HG03103 (cell line): Measurements from ENCODE around the gene MPP3.
"Not testable (repeated sequence)": the region's sequence is repeated elsewhere in the genome, so short reads cannot be mapped to it uniquely, and the experiment has no call there.

Experiments
- ATAC-seq: cut with Tn5 transposase; IDR thresholded peaks from one replicate; pipeline ENCODE4 v1.9.1; 2021; ENCODE audit warnings: low read depth; ENCODE audit not compliant: unreplicated experiment

Gene MPP3

DNA sequence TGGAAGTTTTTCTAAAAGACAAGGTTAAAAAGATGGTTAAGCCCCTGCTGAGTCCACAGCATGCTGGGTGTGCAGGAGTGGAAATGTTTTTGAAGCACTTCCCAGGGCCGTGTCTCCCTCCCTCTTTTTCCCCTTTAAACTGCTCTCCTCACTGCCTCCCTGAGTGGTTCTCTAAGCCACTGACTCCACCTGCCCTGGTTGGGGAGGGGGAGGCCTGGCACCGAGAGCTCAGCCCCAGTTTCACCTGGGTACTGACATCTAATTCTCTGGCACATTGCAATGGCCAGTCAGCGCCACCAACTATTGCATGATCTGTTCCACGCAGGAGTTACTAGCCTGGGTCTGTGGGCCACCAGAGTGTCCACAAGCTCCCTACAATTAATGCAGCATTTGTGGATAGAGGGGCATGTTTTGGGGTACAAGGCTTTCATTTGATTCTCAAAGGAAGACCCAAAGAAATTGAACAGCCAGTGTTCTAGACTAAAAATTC lies 22.7 kb downstream of the MPP3 start:
- no peak for ATAC-seq

DNA sequence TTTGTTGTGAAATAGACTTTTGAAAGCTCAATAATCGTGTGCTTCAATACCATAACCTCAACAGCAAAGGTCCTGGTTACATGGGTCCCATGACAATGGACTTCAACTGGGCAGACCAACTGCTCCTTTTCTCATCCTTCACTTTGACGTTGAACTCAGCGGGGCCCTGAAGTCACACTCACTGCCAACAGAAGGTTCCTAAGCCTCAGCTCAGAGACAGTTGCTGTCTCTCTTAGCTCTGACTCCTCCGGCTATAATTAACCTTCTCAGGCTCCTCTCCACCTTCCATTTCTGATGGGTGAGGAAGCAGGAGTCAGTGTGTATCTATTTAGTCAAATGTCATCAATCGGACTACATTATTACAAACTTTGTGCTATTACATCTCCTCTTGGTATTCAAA lies 23.8 kb downstream of the MPP3 start:
- ATAC-seq, result no peak

DNA sequence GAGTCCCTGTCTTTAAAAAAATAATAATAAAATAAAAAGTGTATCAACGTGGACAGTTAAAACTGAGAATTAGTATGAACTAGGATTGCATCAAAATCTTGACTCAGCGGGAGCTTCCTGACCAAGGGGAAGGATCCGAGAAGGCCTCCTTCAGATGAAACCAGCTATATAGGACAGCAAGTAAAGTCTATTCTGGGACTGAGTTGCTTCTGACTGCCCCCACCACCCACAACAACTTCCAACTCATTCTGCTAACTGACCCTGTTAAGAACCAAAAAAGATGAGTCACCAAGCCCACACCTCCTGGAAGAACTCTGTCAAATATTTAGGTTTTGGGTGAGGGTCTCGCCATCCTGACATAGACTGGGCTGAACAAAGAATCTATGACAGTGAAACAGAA lies 24.9 kb downstream of the MPP3 start:
- ATAC-seq, result no peak

DNA sequence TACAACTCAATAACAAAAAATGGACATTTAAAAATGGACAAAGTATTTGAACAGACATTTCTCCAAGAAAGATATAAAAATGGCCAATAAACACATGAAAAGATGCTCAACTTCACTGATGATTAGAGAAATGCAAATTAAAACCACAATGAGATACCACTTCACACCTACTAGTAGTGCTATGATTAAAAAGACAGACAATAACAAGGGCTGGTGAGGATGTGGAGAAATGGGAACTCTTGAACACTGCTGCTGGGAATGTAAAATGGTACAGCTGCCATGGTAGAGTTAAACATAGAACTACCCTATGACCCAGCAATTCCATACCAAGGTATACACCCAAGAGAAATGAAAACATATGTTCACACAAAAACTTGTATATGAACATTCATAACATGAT lies 27.8 kb downstream of the MPP3 start:
- ATAC-seq, result no peak

DNA sequence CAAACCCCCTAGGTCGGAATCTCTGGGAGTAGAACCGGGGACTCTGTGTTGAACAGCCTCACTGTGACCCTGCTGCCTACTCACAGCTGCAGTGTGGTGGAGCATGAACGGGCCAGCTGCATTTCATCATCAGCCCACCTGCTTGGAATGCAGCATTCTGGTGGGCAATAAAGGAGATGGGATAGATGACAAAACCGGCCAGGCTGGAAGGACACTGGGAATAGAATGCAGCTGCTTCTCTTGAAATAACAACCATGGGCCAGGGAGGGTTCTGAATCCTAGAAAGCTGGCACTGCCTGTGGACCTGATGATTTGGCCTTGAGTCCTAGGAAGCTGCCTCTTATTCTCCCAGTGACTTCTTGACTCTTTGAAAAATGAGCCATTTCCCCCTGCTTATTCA lies 29.2 kb downstream of the MPP3 start:
- ATAC-seq, result no peak

DNA sequence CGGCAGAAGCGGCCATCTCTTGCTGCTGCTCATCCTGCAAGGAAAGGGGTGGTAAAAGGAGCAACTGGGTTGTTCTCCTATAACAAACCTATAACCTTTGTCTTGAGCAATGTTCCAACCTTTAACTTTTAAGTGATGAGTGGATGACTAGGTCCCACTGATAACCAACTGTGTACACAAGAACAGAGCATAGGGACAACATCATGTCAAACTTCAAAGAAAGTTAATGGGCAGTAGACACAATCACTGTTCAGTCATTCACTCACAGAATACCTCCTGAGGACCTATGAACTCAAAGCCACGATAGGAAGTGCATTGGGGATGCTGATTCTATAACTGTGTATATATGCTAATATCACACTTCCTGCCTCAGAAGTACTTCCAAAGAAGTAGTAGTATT lies 31.1 kb downstream of the MPP3 start:
- no peak for ATAC-seq

DNA sequence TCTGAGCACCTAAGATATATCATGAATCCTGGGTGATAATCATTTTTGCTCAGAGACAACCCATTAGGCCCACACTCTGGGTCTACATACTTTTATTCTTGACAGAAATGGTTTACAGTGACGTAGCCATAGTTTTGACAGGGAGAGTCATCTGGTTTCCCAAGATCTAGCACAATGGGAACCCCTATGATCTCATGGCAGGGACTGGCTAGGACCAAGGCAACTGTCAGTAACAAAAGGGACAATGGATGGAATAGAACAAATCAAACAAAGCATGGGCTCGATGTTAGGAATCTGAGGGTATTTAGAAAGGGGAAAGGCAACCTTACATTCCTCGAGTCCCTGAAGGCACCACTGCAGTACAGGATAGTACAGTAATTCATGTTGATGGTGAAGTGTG lies 32.2 kb downstream of the MPP3 start:
- no peak for ATAC-seq

DNA sequence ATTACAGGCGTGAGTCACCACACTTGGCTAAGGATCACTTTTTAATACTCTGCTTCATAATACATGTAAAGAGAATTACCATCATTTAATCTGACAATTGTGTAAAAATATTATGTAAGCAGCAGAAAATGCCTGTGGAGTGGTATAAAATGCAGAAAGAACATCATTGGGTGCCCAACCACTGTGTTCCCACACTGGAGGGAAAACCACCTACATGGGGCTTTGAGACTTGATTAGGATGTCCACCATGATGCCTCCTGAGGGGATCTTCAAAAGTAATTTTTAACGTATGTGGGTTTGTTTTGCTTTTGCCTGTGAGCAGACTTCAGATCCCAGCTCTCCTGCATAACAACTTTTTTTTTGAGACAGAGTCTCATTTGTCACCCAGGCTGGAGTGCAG lies 33.9 kb downstream of the MPP3 start:
- no peak for ATAC-seq

DNA sequence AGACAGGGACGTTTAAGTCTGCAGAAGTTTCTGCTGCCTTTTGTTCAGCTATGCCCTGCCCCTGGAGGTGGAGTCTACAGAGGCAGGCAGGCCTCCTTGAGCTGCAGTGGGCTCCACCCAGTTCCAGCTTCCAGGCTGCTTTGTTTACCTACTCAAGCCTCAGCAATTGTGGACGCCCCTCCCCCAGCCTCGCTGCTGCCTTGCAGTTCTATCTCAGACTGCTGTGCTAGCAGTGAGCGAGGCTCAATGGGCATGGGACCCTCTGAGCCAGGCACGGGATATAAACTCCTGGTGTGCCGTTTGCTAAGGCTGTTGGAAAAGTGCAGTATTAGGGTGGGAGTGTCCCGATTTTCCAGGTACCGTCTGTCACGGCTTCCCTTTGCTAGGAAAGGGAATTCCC lies 34.9 kb downstream of the MPP3 start:
- ATAC-seq, result not testable (repeated sequence)

DNA sequence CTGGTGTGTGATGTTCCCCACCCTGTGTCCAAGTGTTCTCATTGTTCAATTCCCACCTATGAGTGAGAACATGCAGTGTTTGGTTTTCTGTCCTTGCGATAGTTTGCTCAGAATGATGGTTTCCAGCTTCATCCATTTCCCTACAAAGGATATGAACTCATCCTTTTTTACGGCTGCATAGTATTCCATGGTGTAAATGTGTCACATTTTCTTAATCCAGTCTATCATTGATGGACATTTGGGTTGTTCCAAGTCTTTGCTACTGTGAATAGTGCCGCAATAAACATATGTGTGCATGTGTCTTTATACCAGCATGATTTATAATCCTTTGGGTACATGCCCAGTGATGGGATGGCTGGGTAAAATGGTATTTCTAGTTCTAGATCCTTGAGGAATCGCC lies 40.3 kb downstream of the MPP3 start:
- ATAC-seq, result not testable (repeated sequence)

DNA sequence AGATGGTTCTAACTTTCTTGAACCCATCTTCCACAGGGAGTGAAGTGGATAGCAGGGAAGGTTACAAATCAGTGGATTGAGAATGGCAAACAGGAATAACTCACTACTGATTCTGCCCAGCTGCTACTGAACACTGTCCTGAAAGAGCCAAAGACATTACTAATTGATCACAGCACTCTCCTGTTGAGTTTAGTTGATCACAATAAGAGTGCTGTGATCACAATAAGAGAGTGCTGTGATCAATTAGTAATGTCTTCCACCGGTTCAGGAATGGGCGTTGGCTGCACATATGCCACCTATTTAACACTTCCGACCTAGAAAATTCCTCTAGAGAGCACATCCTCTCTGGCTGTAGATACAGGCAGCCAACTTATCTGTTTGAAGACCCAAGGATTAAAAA lies 41.4 kb downstream of the MPP3 start:
- no peak for ATAC-seq

DNA sequence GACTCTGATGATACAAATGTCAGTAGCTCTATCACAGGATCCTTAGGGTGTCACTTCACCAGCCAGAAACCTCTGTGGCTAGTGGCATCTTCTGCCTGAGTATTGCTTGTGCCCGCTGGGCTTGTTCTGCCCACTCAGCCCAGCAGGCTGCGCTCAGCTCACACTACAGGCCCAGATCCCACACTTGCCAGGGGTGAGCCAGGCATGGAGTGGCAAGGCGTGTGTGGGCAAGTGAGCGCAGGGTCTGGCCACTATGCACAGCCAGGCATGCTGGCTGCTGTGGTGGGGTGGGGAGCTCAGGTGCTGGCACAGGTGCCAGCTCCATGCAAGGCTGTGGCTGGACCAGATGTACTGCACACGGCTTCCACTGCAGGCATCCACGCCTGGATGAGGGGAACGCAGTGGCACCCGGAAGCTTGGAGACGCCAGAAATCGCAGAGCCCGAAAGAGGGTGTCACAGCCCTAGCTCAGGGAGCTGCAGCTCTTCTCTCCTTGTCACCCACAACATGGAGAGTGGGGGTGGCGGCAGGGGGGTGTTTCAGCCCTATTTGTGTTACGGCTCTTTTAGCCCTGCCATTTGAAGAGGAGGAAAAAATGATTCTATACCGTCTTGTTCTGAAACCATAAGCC lies 42.5 kb downstream of the MPP3 start:
- ATAC-seq, result no peak

DNA sequence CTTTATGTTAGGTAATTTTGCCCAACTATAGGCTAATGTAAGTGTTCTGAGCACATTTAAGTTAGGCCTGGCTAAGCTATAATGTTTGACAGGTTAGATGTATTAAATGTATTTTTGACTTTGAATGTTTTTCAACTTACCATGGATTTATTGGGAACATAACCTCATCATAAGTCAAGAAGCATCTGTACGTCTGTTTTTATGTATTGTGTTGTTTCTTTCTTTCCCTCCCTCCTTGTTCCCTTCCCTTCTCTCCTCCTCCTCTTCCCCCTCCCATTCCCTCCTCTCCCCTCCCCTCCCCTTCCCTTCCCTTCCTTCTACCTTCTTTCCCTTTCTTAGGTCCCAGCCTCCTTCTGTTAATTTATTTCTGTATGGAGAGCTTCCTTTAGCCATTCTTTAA lies 43.5 kb downstream of the MPP3 start:
- no peak for ATAC-seq

DNA sequence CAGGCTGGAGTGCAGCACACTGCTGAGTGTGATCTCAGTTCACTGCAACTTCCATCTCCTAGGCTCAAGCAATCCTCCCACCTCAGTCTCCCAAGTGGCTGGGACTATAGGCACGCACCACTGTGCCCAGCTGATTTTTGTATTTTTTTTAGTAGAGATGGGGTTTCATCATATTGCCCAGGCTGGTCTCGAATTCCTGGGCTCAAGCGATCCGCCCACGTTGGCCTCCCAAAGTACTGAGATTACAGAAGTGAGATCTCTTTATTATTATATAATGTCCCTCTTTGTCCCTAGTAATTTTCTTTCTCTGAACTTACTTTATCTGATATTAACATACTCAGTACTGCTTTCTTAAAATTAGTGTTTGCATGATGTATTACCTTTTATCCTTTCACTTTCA lies 44.4 kb downstream of the MPP3 start:
- no peak for ATAC-seq

DNA sequence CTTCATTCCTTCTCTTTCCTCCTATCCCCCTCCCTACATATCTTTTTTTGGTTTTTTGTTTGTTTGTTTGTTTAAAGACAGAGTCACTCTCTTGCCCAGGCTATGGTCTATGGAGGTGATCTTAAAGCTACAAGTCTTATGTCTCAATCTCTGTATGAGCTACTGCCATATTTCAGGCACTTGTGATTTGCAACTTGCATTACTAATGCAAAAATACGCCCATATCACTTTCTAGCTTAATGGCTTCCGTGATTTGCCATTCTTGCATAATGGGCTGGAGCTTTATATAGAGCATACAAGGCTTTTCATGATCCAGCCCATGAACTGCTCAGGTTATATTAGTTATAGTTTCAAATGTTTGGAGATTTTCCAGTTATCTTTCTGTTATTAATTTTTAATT lies 45.2 kb downstream of the MPP3 start:
- no peak for ATAC-seq

DNA sequence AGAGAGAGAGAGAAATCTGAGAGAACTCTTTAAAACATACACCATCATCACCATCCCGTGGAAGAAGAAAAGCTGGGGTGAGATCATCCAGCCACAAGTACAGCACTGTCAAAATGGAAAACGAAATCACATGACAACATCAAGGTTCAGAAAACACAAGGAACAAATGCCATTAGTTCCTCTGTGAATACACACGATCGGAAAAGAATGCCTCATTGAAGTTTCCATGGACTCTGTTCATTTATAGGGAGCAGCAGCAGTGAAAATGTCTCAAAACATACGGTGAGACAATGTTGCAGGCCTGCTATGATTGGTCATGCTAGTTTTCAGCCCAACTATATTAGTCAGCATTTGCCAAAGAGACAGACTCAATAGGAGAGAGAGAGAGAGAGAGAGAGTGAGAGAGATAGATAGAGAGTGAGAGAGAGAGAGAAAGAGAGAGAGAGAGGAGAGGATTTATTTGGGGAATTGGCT lies 48.3 kb downstream of the MPP3 start:
- ATAC-seq, result no peak

DNA sequence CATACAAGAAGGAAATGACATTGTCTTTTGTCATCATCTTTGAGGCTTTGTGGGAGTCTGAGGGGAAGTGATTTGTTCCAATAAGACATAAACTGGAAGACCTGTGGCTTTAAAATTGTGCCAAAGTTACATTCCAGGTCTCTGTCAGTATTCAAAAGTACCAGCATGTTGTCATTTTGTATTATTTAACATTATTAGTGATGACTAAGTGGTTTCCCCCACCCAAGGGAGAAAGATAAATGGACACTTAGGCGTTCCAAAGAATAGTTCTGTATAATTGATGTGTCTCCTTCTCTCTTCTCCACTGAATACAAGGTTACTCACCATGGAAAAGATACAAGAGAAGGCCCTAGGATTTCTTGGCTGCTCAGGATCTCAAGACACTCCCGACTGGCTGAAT lies 48.9 kb downstream of the MPP3 start:
- no peak for ATAC-seq

DNA sequence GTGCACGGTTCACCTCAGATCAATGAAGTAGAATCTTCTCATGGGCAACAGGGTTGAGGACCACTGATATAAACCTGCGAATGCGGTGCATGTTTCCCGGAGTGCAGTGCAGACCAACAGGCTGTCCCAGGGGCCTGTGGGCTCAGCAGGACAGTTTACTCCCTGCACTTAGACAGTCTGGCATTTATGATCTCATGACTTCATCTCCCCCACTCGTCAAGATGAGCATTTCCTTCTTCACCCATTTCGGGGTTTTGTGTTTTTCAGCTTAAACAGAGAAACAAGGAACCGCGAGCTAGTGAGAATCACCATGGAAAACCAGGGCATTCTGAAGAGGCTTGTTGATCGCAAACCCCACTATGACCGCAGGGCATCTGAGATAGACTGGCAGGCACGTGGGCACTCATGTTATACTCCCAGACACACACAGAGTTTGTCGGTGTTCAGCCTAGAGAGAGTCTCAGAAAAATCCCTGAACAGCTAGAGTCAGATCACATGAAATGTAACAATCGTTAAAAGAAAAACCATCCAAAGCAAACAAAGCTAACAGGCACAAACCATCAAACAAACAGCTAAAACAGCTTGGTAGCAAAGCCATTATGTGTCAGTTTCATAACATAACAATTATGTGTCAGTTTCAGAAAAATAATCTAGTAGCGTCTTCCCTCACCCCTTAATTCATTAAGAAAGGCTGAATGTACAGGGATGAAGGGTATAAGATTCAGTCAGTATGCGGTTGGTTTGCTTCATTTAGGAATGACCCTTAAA lies 49.8 kb downstream of the MPP3 start:
- no peak for ATAC-seq

DNA sequence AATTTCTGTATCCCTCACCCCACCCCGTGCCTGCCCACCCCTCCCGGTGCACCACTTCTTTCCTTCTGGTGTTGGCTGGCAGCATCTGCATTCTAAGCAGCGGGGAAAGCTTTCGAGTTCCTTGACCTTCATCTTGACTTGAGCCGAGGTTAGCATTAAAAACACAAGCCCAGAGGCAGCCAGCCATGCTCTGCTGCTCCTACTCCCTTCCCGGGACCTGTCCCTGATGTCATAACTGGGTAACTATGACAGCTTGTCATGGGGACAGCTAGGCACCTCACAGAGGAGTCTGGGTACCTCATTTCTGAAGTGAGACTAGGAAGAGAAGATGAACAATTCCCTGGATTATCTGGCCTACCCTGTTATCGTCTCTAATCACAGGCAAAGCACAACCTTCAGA lies 52.8 kb downstream of the MPP3 start, which contains the start of gene CFAP97D1:
CFAP97D1 (plus strand) TSS at position 301 of the 400 bp plus-strand sequence; CDS start at position 329, 28 bp downstream.
- no peak for ATAC-seq

DNA sequence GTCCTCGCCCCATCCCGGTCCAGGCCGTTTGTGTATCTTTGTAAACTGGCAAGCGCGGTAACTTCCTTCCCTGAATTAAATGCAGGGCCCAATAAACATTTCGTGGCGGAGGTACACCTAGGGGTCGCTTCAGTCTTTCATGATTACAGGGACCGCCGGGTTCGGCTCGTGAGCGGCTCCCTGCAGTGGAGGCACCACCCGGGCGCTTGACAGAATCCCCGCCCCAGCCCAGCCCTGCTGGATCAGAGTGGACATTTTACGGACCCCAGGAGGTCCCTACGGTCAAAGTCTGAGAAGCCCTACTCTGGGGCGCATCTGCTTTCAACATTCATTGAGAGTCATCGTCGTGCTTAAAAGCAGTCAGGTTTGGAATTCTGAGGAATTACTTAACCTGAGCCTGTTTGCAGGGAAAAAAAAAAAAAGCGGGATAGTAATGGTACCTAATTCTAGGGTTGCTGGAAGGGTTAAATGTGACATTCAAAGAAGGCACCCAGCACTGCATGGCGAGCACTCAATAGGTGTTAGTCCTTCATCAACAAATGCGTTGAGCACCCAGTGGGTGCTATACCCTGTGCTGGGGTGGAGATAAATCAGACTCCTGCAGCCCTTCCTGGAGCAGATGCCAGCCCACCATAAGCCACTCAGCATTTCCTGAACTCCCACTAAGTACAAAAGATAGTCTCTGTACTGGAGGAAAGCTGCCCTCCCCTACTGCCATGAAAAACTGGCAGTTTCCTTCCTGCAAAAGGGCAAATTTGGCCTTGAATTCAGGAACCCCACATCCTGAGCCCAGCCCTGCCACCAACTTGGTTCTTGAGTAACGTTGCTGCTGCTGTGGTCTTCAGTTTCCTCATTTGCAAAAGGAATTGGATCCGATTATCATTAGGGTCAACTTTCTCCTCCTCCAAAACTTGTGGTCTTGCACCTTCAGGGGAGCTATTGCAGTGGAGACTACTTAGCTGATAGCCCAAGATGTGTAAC lies 53.5 kb downstream of the MPP3 start:
- peak; percentile 13 for ATAC-seq
